ENCODE measurements around the gene SFRP5.

Gene SFRP5

GRCh38 chr10:97743169-97743943 is 28.4 kb downstream of the SFRP5 start:
- DNase-seq (ENCODE audit: low read depth), result no peak
- no peak overlapping the region for H3K4me3 ChIP-seq (ENCODE audit: control insufficient read depth, low read depth, low read length)
- no peak for TF ChIP-seq CTCF (IDR thresholded peaks at IDR 0.05; ENCODE audit: control insufficient read depth, insufficient read depth, low read depth, low read length, missing control alignments)

- TF ChIP-seq CTCF (IDR thresholded peaks at IDR 0.05; ENCODE audit: control insufficient read depth, insufficient read depth, low read depth, low read length, missing control alignments), result no peak
- no peak for DNase-seq (ENCODE audit: low read depth)
- no peak overlapping the region for H3K4me3 ChIP-seq (ENCODE audit: control insufficient read depth, low read depth, low read length)
These were observed 31.2 kb downstream of the SFRP5 start for GRCh38 chr10:97740613-97741012.

GRCh38 chr10:97738616-97739015 is 33.2 kb downstream of the SFRP5 start:
- no peak overlapping the region for H3K4me3 ChIP-seq (ENCODE audit: control insufficient read depth, low read depth, low read length)
- no peak for TF ChIP-seq CTCF (IDR thresholded peaks at IDR 0.05; ENCODE audit: control insufficient read depth, insufficient read depth, low read depth, low read length, missing control alignments)
- DNase-seq (ENCODE audit: low read depth), result no peak

- no peak for TF ChIP-seq CTCF (IDR thresholded peaks at IDR 0.05; ENCODE audit: control insufficient read depth, insufficient read depth, low read depth, low read length, missing control alignments)
- DNase-seq (ENCODE audit: low read depth), result no peak
- peak overlapping the region; percentile 95 for H3K4me3 ChIP-seq (ENCODE audit: control insufficient read depth, low read depth, low read length)
These were observed 34.0 kb downstream of the SFRP5 start for GRCh38 chr10:97737770-97738265.

GRCh38 chr10:97736902-97737769 is 34.7 kb downstream of the SFRP5 start, which contains the start of gene ZFYVE27:
Gene ZFYVE27, plus strand, starts transcription at chr10:97737128. Its CDS starts 1,350 bp downstream, at chr10:97738478.
- DNase-seq (ENCODE audit: low read depth), result peak; percentile 74
- peak within 1 kb of the TSS; percentile 95 for H3K4me3 ChIP-seq (ENCODE audit: control insufficient read depth, low read depth, low read length)
- TF ChIP-seq CTCF (IDR thresholded peaks at IDR 0.05; ENCODE audit: control insufficient read depth, insufficient read depth, low read depth, low read length, missing control alignments), result no peak

DNA sequence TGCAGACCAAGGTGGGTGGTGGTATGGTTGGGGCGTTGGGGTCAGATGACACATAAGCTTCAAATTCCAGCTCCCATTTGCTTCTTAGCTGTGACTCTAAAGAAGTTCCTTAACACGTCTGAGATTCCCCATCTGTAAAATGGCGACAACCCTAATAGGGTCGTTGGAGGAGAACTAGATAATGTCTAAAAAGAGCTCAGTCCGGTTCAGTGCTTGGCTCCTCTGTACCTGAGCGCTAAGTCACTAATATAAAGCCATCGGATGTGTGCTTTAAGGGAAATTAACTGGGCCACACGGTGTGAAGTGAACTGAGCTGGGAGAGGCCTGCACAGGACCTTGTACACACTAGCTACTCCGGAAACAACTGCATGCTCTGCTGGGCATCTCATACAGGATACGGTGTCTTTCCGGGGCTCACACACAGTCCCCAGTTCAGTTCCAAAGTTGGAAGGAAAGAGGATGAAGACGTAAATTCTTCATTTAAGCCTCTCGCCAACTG is 35.3 kb downstream of the SFRP5 start:
- no peak for DNase-seq (ENCODE audit: low read depth)
- TF ChIP-seq CTCF (IDR thresholded peaks at IDR 0.05; ENCODE audit: control insufficient read depth, insufficient read depth, low read depth, low read length, missing control alignments), result no peak
- peak overlapping the region; percentile 95 for H3K4me3 ChIP-seq (ENCODE audit: control insufficient read depth, low read depth, low read length)
